Panc1 (cell line): ENCODE data around the gene ABHD15. TPM values are rescaled to one million over a fixed set of nuclear protein-coding genes. Genes with fewer than 3 reads are reported as not detected.

ENCODE experiments used
- ATAC-seq: fragments of 200-7000 bp; cut with Tn5 transposase; 2 replicates; pipeline ENCODE4 v1.9.1; 2020; ENCODE audit warnings: mild to moderate bottlenecking, moderate library complexity
- BruUV-seq: library from RNA; stranded (reverse); fragments of 400-500 nt; replicated peaks from 2 replicates; lab custom pipeline; 2021; lab: Mats Ljungman, UMichigan
- CTCF ChIA-PET: fragments of 300-600 bp; sonication (Branson Sonifier 250); formaldehyde crosslinking; loops from one replicate; lab custom pipeline; 2022; ENCODE audit warnings: antibody characterized with exemption; lab: Charles Lee
- POLR2A ChIA-PET: fragments of 300-600 bp; sonication (Branson Sonifier 250); formaldehyde crosslinking; loops from one replicate; lab custom pipeline; 2022; ENCODE audit warnings: antibody characterized with exemption; lab: Charles Lee
- DNase-seq: peaks from one replicate; pipeline ENCODE4 v3.0.0-alpha.2; 2010; ENCODE audit warnings: low read depth, low spot score
- H3K27ac ChIP-seq: 2 replicates; pipeline ENCODE4 v1.5.1; 2011; ENCODE audit warnings: mild to moderate bottlenecking, low read length, inconsistent platforms
- H3K27me3 ChIP-seq: fragments of 200-500 bp; sonication (Bioruptor generic); 2 replicates; pipeline ENCODE4 v1.6.0; 2014; ENCODE audit warnings: low read length, inconsistent platforms; ENCODE audit not compliant: control insufficient read depth, insufficient read depth
- H3K36me3 ChIP-seq: fragments of 200-500 bp; sonication (Bioruptor generic); 2 replicates; pipeline ENCODE4 v1.5.1; 2014; ENCODE audit warnings: inconsistent platforms, mild to moderate bottlenecking, low read length, moderate library complexity; ENCODE audit not compliant: control insufficient read depth, insufficient read depth
- H3K4me1 ChIP-seq: 2 replicates; pipeline ENCODE4 v1.5.1; 2011; ENCODE audit warnings: inconsistent platforms, mild to moderate bottlenecking, low read length, moderate library complexity; ENCODE audit not compliant: control insufficient read depth, insufficient read depth
- H3K4me3 ChIP-seq, 2 experiments: 2 replicates each; pipeline ENCODE4 v1.5.1; 2011 to 2012; ENCODE audit warnings: low read depth in 2 of 2, low read length in 2 of 2, mild to moderate bottlenecking in 2 of 2, inconsistent platforms in 1 of 2, moderate library complexity in 1 of 2
- H3K9me3 ChIP-seq: fragments of 200-500 bp; sonication (Bioruptor generic); 2 replicates; pipeline ENCODE4 v1.5.1; 2014; ENCODE audit warnings: low read depth, mild to moderate bottlenecking, inconsistent platforms, low read length, moderate library complexity; ENCODE audit not compliant: control insufficient read depth, insufficient read depth
- CTCF ChIP-seq: fragments of 450-650 bp; IDR thresholded peaks from 2 replicates; pipeline ENCODE4 v1.5.1; 2017; ENCODE audit warnings: mild to moderate bottlenecking
- POLR2AphosphoS5 ChIP-seq: IDR thresholded peaks from 2 replicates; pipeline ENCODE4 v1.6.1; 2012; ENCODE audit warnings: mild to moderate bottlenecking, low read depth, low read length, moderate library complexity
- REST ChIP-seq, 2 experiments: IDR thresholded peaks; 2 replicates each; pipeline ENCODE4 v1.6.1; 2011 to 2012; ENCODE audit warnings: low read depth in 2 of 2, control low read depth in 1 of 2, low read length in 1 of 2, mild to moderate bottlenecking in 1 of 2, moderate library complexity in 1 of 2; ENCODE audit not compliant: insufficient read depth in 1 of 2
- SIN3A ChIP-seq: IDR thresholded peaks from 2 replicates; pipeline ENCODE4 v1.6.1; 2012; ENCODE audit warnings: low read depth, mild to moderate bottlenecking, low read length, moderate library complexity, borderline replicate concordance; ENCODE audit not compliant: insufficient read depth
- TCF7L2 ChIP-seq: IDR thresholded peaks from 2 replicates; pipeline ENCODE4 v1.6.1; 2011; ENCODE audit warnings: mild to moderate bottlenecking, low read depth, low read length, inconsistent platforms
- in situ Hi-C: cut with HindIII; loops from 2 replicates; pipeline ENCODE4 v1.10.0; 2016; ENCODE audit warnings: low sequenced_read_pairs, low pct_unique_long_range_greater_than_20kb
- intact Hi-C: fragments of 100-400 bp; cut with micrococcal nuclease; formaldehyde crosslinking; loops from one replicate; pipeline ENCODE4 v1.10.0; 2022; ENCODE audit not compliant: unreplicated experiment
- total RNA-seq: library from RNA; stranded (reverse); gene quantifications from one replicate; pipeline ENCODE4 v1.2.1, GENCODE V29; 2021; ENCODE audit not compliant: unreplicated experiment

The ABHD15 gene
- total RNA-seq, 1 experiment from 2014 or later: 33.7 TPM

GRCh38 chr17:29570521-29570920 is 3.7 kb upstream of the ABHD15 start:
- Histone ChIP-seq H3K9me3 (no peaks in the 10 kb centered on the region), H3K27me3 (no peaks in the 10 kb centered on the region), H3K36me3 (no peaks in the 10 kb centered on the region), H3K4me3 (no peak overlapping the region), H3K4me1 (peaks cover 11% of the 10 kb centered on the region), H3K27ac (no peak overlapping the region)
- TSS peak; percentile 73 for BruUV-seq
- in situ Hi-C loops (no loop called here), intact Hi-C loops (no loop called here)
- ChIA-PET CTCF (no interaction called here), POLR2A (no interaction called here)
- ATAC-seq: no peak
- TF ChIP-seq REST (IDR thresholded peaks at IDR 0.05; ENCODE audit: insufficient read depth in 1 of 2, low read depth in 2 of 2, low read length in 1 of 2) (no peak), CTCF (no peak), POLR2AphosphoS5 (no peak), TCF7L2 (no peak)
- no peak for DNase-seq

- DNase-seq (no peak), ATAC-seq (no peak)
- ChIA-PET POLR2A (no interaction called here), CTCF (no interaction called here)
- Histone ChIP-seq H3K4me3 (peak overlapping the region; percentile 81 to 88), H3K9me3 (no peaks in the 10 kb centered on the region), H3K27ac (peak overlapping the region; percentile 85), H3K27me3 (no peaks in the 10 kb centered on the region), H3K4me1 (peaks cover 14% of the 10 kb centered on the region), H3K36me3 (no peaks in the 10 kb centered on the region)
- in situ Hi-C loops: no loop called here
- TF ChIP-seq CTCF (no peak), SIN3A (no peak)
- intact Hi-C loops: no loop called here
- BruUV-seq: no TSS peak
Measured at GRCh38 chr17:29569245-29569950, 2.6 kb upstream of the ABHD15 start.
